ENCODE results near the gene PAK4.

Gene PAK4

DNA sequence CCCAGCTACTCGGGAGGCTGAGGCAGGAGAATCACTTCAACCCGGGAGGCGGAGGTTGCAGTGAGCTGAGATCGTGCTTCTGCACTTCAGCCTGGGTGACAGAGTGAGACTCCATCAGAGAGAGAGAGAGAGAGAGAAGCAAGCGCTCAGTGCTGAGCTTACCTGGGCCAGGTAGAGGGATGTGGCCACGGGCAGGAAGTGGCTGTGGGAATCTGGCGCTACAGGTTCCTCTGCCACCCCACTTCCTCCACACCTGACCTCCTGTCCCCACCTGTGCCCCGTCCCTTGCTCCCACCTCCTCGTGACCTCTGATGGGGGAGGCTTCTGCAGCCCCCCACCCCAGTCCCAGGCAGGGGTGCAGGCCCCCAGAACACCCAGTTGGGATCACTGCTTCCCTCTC lies 70.2 kb downstream of the PAK4 start:
- H3K36me3 ChIP-seq (ENCODE audit: low read depth): no peaks in the 10 kb centered on the region
- ATAC-seq (ENCODE audit: low read depth) (no peak), DNase-seq (ENCODE audit: low spot score) (no peak)
- TF ChIP-seq, protein P1, sequence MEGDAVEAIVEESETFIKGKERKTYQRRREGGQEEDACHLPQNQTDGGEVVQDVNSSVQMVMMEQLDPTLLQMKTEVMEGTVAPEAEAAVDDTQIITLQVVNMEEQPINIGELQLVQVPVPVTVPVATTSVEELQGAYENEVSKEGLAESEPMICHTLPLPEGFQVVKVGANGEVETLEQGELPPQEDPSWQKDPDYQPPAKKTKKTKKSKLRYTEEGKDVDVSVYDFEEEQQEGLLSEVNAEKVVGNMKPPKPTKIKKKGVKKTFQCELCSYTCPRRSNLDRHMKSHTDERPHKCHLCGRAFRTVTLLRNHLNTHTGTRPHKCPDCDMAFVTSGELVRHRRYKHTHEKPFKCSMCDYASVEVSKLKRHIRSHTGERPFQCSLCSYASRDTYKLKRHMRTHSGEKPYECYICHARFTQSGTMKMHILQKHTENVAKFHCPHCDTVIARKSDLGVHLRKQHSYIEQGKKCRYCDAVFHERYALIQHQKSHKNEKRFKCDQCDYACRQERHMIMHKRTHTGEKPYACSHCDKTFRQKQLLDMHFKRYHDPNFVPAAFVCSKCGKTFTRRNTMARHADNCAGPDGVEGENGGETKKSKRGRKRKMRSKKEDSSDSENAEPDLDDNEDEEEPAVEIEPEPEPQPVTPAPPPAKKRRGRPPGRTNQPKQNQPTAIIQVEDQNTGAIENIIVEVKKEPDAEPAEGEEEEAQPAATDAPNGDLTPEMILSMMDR (IDR thresholded peaks at IDR 0.05; ENCODE audit: poor library complexity, severe bottlenecking): no peak
- H3K4me3 ChIP-seq (ENCODE audit: severe bottlenecking): no peak overlapping the region
- H3K27me3 ChIP-seq (ENCODE audit: insufficient read depth, poor library complexity, severe bottlenecking): no peaks in the 10 kb centered on the region
- H3K27ac ChIP-seq (ENCODE audit: poor library complexity, severe bottlenecking): no peak overlapping the region
- H3K4me1 ChIP-seq (ENCODE audit: insufficient read depth, poor library complexity, severe bottlenecking): peaks cover 5% of the 10 kb centered on the region
- no peaks in the 10 kb centered on the region for H3K9me3 ChIP-seq (ENCODE audit: severe bottlenecking)

DNA sequence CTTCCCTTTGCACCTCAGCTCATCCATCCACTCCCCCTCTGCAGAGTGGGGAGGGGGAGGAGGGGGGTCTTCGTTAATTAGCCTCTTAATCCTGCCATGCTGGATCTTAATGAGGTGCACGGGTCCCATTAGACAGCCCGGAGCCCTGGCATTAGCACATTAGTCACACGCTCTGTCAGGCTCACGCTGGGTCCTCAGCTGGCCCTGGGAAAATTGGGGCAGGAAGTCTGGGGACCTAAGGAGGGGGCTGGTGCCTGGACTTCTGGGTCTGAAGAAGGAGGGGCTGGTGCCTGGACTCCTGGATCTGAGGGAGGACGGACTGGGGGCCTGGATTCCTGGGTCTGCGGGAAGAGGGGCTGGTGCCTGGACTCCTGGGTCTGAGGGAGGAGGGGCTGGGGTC lies 70.7 kb downstream of the PAK4 start:
- Histone ChIP-seq H3K27ac (ENCODE audit: poor library complexity, severe bottlenecking) (no peak overlapping the region), H3K4me3 (ENCODE audit: severe bottlenecking) (no peak overlapping the region), H3K4me1 (ENCODE audit: insufficient read depth, poor library complexity, severe bottlenecking) (peaks cover 5% of the 10 kb centered on the region), H3K27me3 (ENCODE audit: insufficient read depth, poor library complexity, severe bottlenecking) (no peaks in the 10 kb centered on the region), H3K36me3 (ENCODE audit: low read depth) (no peaks in the 10 kb centered on the region), H3K9me3 (ENCODE audit: severe bottlenecking) (no peaks in the 10 kb centered on the region)
- DNase-seq (ENCODE audit: low spot score) (no peak), ATAC-seq (ENCODE audit: low read depth) (no peak)
- TF ChIP-seq, protein P1 (IDR thresholded peaks at IDR 0.05; ENCODE audit: poor library complexity, severe bottlenecking): no peak

- Histone ChIP-seq H3K36me3 (ENCODE audit: low read depth) (no peaks in the 10 kb centered on the region), H3K27me3 (ENCODE audit: insufficient read depth, poor library complexity, severe bottlenecking) (peaks cover 4% of the 10 kb centered on the region), H3K4me3 (ENCODE audit: severe bottlenecking) (no peak within 1 kb of the TSS), H3K9me3 (ENCODE audit: severe bottlenecking) (no peaks in the 10 kb centered on the region), H3K27ac (ENCODE audit: poor library complexity, severe bottlenecking) (no peak within 1 kb of the TSS), H3K4me1 (ENCODE audit: insufficient read depth, poor library complexity, severe bottlenecking) (peaks cover 5% of the 10 kb centered on the region)
- DNase-seq (ENCODE audit: low spot score): no peak
- no peak for ATAC-seq (ENCODE audit: low read depth)
- TF ChIP-seq, protein P1 (IDR thresholded peaks at IDR 0.05; ENCODE audit: poor library complexity, severe bottlenecking): no peak
Observed at GRCh38 chr19:39196860-39197562, 71.4 kb downstream of the PAK4 start, which contains the start of gene NCCRP1. TSS of gene NCCRP1 (plus strand) at chr19:39196964. CDS start at chr19:39196983, 19 bp downstream.

DNA sequence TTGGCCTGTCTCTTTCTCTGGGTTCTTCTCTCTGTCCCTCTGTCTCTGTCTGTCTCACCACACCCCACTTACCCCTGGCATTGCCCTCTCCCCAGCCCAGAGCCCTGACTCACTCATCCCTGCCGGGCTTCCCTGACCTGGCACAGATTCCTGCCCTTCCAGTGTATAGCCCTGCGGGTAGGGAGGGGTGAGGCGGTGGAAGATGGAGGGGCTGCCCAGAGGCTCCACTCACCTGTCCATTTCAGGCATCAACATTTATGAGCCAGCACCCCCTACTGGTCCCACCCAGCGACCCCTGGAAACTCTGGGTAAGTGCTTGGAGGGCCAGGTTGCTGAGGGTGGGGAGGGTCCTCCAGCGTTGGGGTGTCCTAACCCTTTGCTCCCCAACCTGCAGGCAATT lies 72.2 kb downstream of the PAK4 start:
- H3K4me3 ChIP-seq (ENCODE audit: severe bottlenecking): no peak overlapping the region
- DNase-seq (ENCODE audit: low spot score) (no peak), ATAC-seq (ENCODE audit: low read depth) (peak; percentile 68)

More for the DNA sequence above, 72.2 kb downstream of the PAK4 start:
- no peak overlapping the region for H3K27ac ChIP-seq (ENCODE audit: poor library complexity, severe bottlenecking)
- peaks cover 5% of the 10 kb centered on the region for H3K4me1 ChIP-seq (ENCODE audit: insufficient read depth, poor library complexity, severe bottlenecking)
- H3K27me3 ChIP-seq (ENCODE audit: insufficient read depth, poor library complexity, severe bottlenecking): peaks cover 12% of the 10 kb centered on the region
- H3K36me3 ChIP-seq (ENCODE audit: low read depth): no peaks in the 10 kb centered on the region
- H3K9me3 ChIP-seq (ENCODE audit: severe bottlenecking): no peaks in the 10 kb centered on the region
- TF ChIP-seq, protein P1 (IDR thresholded peaks at IDR 0.05; ENCODE audit: poor library complexity, severe bottlenecking): no peak

Data from RWPE2 (cell line).